DOHH2 (cell line): ENCODE results near the gene TSPO.
A peak's percentile ranks its signal among the peaks of the same experiment; 100 is the strongest.

Source experiments
- EZH2phosphoT487 ChIP-seq: fragments of 200-600 bp; sonication (generic); IDR thresholded peaks from 2 replicates; pipeline ENCODE4 v1.6.1; 2017; ENCODE audit warnings: borderline replicate concordance, mild to moderate bottlenecking, antibody characterized with exemption, low read length, moderate library complexity, mixed read lengths
- TF ChIP-seq, protein P1 (sequence below): fragments of 200-600 bp; sonication (generic); IDR thresholded peaks from one replicate; pipeline ENCODE4 v1.5.1; 2014; ENCODE audit warnings: antibody characterized with exemption, mild to moderate bottlenecking, low read depth, low read length; ENCODE audit not compliant: poor library complexity, severe bottlenecking

DNA sequence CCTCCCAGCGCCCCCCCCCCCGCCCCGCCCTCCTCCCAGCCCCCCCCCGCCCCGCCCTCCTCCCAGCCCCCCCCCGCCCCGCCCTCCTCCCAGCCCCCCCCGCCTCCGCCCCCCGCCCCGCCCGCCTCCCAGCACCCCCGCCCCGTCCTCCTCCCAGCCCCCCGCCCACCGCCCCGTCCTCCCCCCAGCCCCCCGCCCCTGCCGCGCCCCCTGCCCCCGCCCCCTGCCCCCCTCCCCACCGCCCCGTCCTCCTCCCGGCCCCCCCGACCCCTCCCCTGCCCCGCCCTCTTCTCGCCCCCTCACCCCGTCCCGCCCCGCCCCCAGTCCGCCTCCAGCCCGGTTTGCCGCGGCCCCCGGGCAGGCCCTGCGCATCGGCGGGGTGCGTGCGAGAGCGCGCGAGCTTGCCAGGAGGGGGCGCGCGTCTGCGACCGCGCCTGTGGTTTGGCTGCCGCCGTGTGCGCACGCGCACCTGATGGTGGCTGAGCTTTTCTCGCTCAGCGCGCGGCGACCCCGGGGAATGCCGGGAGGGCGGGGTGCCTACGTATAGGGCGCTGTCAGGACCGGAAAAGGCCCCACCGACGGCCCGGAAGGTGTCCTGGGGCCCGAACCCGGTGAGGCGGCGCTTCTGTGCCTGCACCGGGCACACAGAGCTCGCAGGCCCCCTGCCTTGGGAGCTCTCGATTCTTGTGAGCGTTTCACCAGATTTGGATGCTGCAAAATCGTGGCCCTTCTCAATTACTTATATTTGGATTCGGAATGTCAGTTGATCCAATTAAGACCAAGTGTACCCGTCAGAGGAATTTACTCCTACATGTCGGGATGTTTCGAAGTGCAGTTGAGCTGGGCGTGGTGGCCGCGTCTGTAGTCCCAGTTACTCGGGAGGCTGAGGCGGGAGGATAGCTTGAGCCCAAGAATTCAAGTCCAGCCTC lies 36.1 kb downstream of the TSPO start:
- TF ChIP-seq, protein P1, sequence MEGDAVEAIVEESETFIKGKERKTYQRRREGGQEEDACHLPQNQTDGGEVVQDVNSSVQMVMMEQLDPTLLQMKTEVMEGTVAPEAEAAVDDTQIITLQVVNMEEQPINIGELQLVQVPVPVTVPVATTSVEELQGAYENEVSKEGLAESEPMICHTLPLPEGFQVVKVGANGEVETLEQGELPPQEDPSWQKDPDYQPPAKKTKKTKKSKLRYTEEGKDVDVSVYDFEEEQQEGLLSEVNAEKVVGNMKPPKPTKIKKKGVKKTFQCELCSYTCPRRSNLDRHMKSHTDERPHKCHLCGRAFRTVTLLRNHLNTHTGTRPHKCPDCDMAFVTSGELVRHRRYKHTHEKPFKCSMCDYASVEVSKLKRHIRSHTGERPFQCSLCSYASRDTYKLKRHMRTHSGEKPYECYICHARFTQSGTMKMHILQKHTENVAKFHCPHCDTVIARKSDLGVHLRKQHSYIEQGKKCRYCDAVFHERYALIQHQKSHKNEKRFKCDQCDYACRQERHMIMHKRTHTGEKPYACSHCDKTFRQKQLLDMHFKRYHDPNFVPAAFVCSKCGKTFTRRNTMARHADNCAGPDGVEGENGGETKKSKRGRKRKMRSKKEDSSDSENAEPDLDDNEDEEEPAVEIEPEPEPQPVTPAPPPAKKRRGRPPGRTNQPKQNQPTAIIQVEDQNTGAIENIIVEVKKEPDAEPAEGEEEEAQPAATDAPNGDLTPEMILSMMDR, result peak; percentile 34
- TF ChIP-seq EZH2phosphoT487, result no peak
